H9 (cell line): ENCODE data around the gene GPR32. TPM values are rescaled to one million over a fixed set of nuclear protein-coding genes. Genes with fewer than 3 reads are reported as not detected.

ENCODE experiments used
- DNase-seq: peaks from one replicate; pipeline ENCODE4 v3.0.0-alpha.2; 2017
- H2AFZ ChIP-seq: one replicate; pipeline ENCODE4 v1.6.1; 2013; ENCODE audit warnings: mild to moderate bottlenecking, low read length, control low read depth, moderate library complexity
- H2AK5ac ChIP-seq: 2 replicates; pipeline ENCODE4 v1.6.1; 2013; ENCODE audit warnings: low read length, control low read depth, mixed read lengths; ENCODE audit not compliant: insufficient read length
- H2BK120ac ChIP-seq: one replicate; pipeline ENCODE4 v1.6.1; 2013; ENCODE audit warnings: low read depth, mild to moderate bottlenecking, low read length, control low read depth, inconsistent platforms; ENCODE audit not compliant: poor library complexity, severe bottlenecking
- H2BK12ac ChIP-seq: 2 replicates; pipeline ENCODE4 v1.6.1; 2013; ENCODE audit warnings: low read length, control low read depth, mixed read lengths, low read depth; ENCODE audit not compliant: insufficient read length
- H2BK15ac ChIP-seq: 2 replicates; pipeline ENCODE4 v1.6.1; 2013; ENCODE audit warnings: low read depth, low read length, control low read depth
- H2BK20ac ChIP-seq: one replicate; pipeline ENCODE4 v1.6.1; 2013; ENCODE audit warnings: low read depth, mild to moderate bottlenecking, low read length, control low read depth, inconsistent platforms; ENCODE audit not compliant: poor library complexity, severe bottlenecking
- H2BK5ac ChIP-seq: 2 replicates; pipeline ENCODE4 v1.6.1; 2013; ENCODE audit warnings: low read length, control low read depth, mixed read lengths; ENCODE audit not compliant: insufficient read length
- H3K14ac ChIP-seq: 2 replicates; pipeline ENCODE4 v1.6.1; 2013; ENCODE audit warnings: low read length, control low read depth; ENCODE audit not compliant: insufficient read depth
- H3K18ac ChIP-seq: 2 replicates; pipeline ENCODE4 v1.6.1; 2013; ENCODE audit warnings: low read depth, mild to moderate bottlenecking, mixed read lengths, low read length, control low read depth; ENCODE audit not compliant: insufficient read length
- H3K23ac ChIP-seq: 2 replicates; pipeline ENCODE4 v1.6.1; 2013; ENCODE audit warnings: low read length, control low read depth, mixed read lengths, low read depth; ENCODE audit not compliant: insufficient read length
- H3K23me2 ChIP-seq: 2 replicates; pipeline ENCODE4 v1.6.1; 2013; ENCODE audit warnings: low read depth, mild to moderate bottlenecking, mixed read lengths, low read length, control low read depth; ENCODE audit not compliant: insufficient read length, poor library complexity, severe bottlenecking
- H3K27ac ChIP-seq: 2 replicates; pipeline ENCODE4 v1.5.1; 2013; ENCODE audit warnings: low read length, control low read depth, mixed read lengths, low read depth; ENCODE audit not compliant: insufficient read length
- H3K27me3 ChIP-seq: 2 replicates; pipeline ENCODE4 v1.6.1; 2013; ENCODE audit warnings: low read length, control low read depth, inconsistent platforms; ENCODE audit not compliant: insufficient read depth
- H3K4ac ChIP-seq: 2 replicates; pipeline ENCODE4 v1.6.1; 2013; ENCODE audit warnings: low read depth, mild to moderate bottlenecking, control low read depth, inconsistent platforms, low read length, moderate library complexity
- H3K4me1 ChIP-seq: 2 replicates; pipeline ENCODE4 v1.6.1; 2013; ENCODE audit warnings: low read length, control low read depth, inconsistent platforms; ENCODE audit not compliant: insufficient read depth
- H3K4me2 ChIP-seq: 2 replicates; pipeline ENCODE4 v1.6.1; 2013; ENCODE audit warnings: low read length, control low read depth, mixed read lengths; ENCODE audit not compliant: insufficient read length, insufficient read depth
- H3K56ac ChIP-seq: 2 replicates; pipeline ENCODE4 v1.6.1; 2013; ENCODE audit warnings: low read depth, mild to moderate bottlenecking, mixed read lengths, low read length, control low read depth; ENCODE audit not compliant: insufficient read length
- H3K79me1 ChIP-seq: 2 replicates; pipeline ENCODE4 v1.6.1; 2013; ENCODE audit warnings: low read depth, mild to moderate bottlenecking, moderate library complexity, low read length, control low read depth, inconsistent platforms; ENCODE audit not compliant: insufficient read depth, poor library complexity, severe bottlenecking
- H3K79me2 ChIP-seq: 2 replicates; pipeline ENCODE4 v1.6.1; 2013; ENCODE audit warnings: low read length, control low read depth, inconsistent platforms; ENCODE audit not compliant: insufficient read depth
- H3K9ac ChIP-seq: 2 replicates; pipeline ENCODE4 v1.6.1; 2013; ENCODE audit warnings: low read length, control low read depth, mixed read lengths; ENCODE audit not compliant: insufficient read length; ENCODE audit errors: extremely low read depth
- H3K9me3 ChIP-seq: one replicate; pipeline ENCODE4 v1.6.1; 2013; ENCODE audit warnings: low read depth, low read length, inconsistent platforms; ENCODE audit not compliant: control insufficient read depth
- H3T11ph ChIP-seq: one replicate; pipeline ENCODE4 v1.6.1; 2013; ENCODE audit warnings: mild to moderate bottlenecking, low read length, control low read depth, inconsistent platforms
- H4K20me1 ChIP-seq: one replicate; pipeline ENCODE4 v1.6.1; 2013; ENCODE audit not compliant: control insufficient read depth, insufficient read length, insufficient read depth
- H4K5ac ChIP-seq: 2 replicates; pipeline ENCODE4 v1.6.1; 2013; ENCODE audit warnings: low read depth, mild to moderate bottlenecking, mixed read lengths, low read length, control low read depth; ENCODE audit not compliant: insufficient read length
- H4K8ac ChIP-seq: replicated peaks from 2 replicates; pipeline ENCODE4 v1.6.1; 2013; ENCODE audit warnings: low read length, control low read depth, mixed read lengths, low read depth; ENCODE audit not compliant: insufficient read length
- H4K91ac ChIP-seq: 2 replicates; pipeline ENCODE4 v1.6.1; 2013; ENCODE audit warnings: low read depth, mild to moderate bottlenecking, moderate library complexity, mixed read lengths, low read length, control low read depth; ENCODE audit not compliant: insufficient read length
- H3K27ac Mint-ChIP-seq, 3 experiments: 2 replicates in 2 of 3; 3 replicates in 1 of 3; pipeline ENCODE4 v1.8.0; 2020 to 2021; ENCODE audit warnings: mixed read lengths in 3 of 3, mild to moderate bottlenecking in 1 of 3, moderate library complexity in 1 of 3
- H3K27me3 Mint-ChIP-seq: 2 replicates; pipeline ENCODE4 v1.8.0; 2021; ENCODE audit warnings: low read depth, mild to moderate bottlenecking, moderate library complexity, mixed read lengths
- H3K36me3 Mint-ChIP-seq, 3 experiments: 2 replicates in 2 of 3; 3 replicates in 1 of 3; pipeline ENCODE4 v1.8.0; 2020 to 2021; ENCODE audit warnings: low read depth in 3 of 3, mixed read lengths in 3 of 3; ENCODE audit not compliant: insufficient read depth in 1 of 3
- H3K4me1 Mint-ChIP-seq, 2 experiments: 2 replicates each; pipeline ENCODE4 v1.8.0; 2020; ENCODE audit warnings: mixed read lengths in 2 of 2
- H3K4me3 Mint-ChIP-seq, 2 experiments: 2 replicates in 1 of 2; 3 replicates in 1 of 2; pipeline ENCODE4 v1.8.0; 2020 to 2021; ENCODE audit warnings: mild to moderate bottlenecking in 2 of 2, mixed read lengths in 2 of 2, moderate library complexity in 1 of 2
- H3K9me3 Mint-ChIP-seq, 2 experiments: 2 replicates in 1 of 2; 3 replicates in 1 of 2; pipeline ENCODE4 v1.8.0; 2020; ENCODE audit warnings: mild to moderate bottlenecking in 2 of 2, mixed read lengths in 2 of 2, moderate library complexity in 1 of 2
- WGBS: extraction: QIAGEN DNeasy Blood & Tissue Kit; methylation state at CpG from one replicate; pipeline ENCODE4 v1.1.7; 2013; ENCODE audit warnings: missing lambda C conversion rate, low lambda C conversion rate, mixed read lengths; ENCODE audit not compliant: insufficient read length; ENCODE audit errors: extremely low coverage; 5-methylcytosine and 5-hydroxymethylcytosine counted together
- total RNA-seq: library from RNA; stranded (reverse); gene quantifications from 2 replicates; pipeline ENCODE4 v1.2.1, GENCODE V29; 2021
- TF ChIP-seq, protein P1 (sequence below): fragments of 200-600 bp; sonication (generic); conservative IDR thresholded peaks from 3 replicates; pipeline ENCODE4 v1.8.0; 2021; ENCODE audit warnings: antibody characterized with exemption, mild to moderate bottlenecking

GPR32 gene
- total RNA-seq, 1 experiment from 2014 or later: not detected

DNA sequence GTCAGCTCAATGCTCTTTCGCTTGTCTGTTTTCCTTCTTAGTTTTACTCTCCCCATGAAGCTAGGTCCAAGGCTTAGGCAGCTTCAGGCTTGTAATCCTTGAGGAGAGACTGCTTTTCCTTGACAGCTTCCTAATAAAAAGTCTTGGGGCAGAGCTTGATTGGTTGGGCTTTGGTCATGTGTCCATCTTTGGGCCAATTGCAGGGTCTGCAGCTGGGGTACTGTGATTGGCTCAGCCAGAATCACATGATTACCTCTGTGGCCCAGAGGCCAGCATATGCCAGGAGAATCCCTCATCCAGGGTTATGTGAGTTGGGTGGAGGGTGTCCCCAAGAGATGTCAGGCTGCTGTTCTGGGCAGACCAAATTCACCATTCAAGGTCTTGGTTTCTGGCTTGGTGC is 45.2 kb downstream of the GPR32 start:
- Mint-ChIP-seq H3K36me3 (peaks cover 0 to 2% (median 0%) of the 10 kb centered on the region in 3 experiments; a peak in 4 of 7 replicates), H3K4me1 (peaks cover 21 to 28% of the 10 kb centered on the region in 2 experiments), H3K9me3 (peaks cover 5 to 10% of the 10 kb centered on the region in 2 experiments; a peak in 4 of 5 replicates), H3K27me3 (peaks cover 80% of the 10 kb centered on the region), H3K27ac (no peak overlapping the region), H3K4me3 (no peak overlapping the region)
- H3K79me1 ChIP-seq: no peaks in the 10 kb centered on the region
- no peak overlapping the region for H2BK20ac ChIP-seq
- H3K56ac ChIP-seq: no peak overlapping the region
- no peak overlapping the region for H4K91ac ChIP-seq
- H2BK5ac ChIP-seq: no peak overlapping the region
- no peak overlapping the region for H2BK15ac ChIP-seq
- H3K4me1 ChIP-seq: peaks cover 5% of the 10 kb centered on the region; the same call in 1 of the 2 replicates
- H3K9me3 ChIP-seq: no peaks in the 10 kb centered on the region
- WGBS: no CpG with 5 or more reads among the region's 1 CpG
- no peaks in the 10 kb centered on the region for H4K20me1 ChIP-seq
- no peak overlapping the region for H3K4me2 ChIP-seq
- H3K79me2 ChIP-seq: no peaks in the 10 kb centered on the region
- no peak overlapping the region for H3K18ac ChIP-seq
- H2AFZ ChIP-seq: no peak overlapping the region
- no peak overlapping the region for H2BK120ac ChIP-seq
- no peak overlapping the region for H3K23ac ChIP-seq
- H3K14ac ChIP-seq: no peak overlapping the region
- no peak overlapping the region for H3K9ac ChIP-seq
- H3K27me3 ChIP-seq: peaks cover 12% of the 10 kb centered on the region; the same call in 1 of the 2 replicates
- no peak overlapping the region for H2BK12ac ChIP-seq
- TF ChIP-seq, protein P1, sequence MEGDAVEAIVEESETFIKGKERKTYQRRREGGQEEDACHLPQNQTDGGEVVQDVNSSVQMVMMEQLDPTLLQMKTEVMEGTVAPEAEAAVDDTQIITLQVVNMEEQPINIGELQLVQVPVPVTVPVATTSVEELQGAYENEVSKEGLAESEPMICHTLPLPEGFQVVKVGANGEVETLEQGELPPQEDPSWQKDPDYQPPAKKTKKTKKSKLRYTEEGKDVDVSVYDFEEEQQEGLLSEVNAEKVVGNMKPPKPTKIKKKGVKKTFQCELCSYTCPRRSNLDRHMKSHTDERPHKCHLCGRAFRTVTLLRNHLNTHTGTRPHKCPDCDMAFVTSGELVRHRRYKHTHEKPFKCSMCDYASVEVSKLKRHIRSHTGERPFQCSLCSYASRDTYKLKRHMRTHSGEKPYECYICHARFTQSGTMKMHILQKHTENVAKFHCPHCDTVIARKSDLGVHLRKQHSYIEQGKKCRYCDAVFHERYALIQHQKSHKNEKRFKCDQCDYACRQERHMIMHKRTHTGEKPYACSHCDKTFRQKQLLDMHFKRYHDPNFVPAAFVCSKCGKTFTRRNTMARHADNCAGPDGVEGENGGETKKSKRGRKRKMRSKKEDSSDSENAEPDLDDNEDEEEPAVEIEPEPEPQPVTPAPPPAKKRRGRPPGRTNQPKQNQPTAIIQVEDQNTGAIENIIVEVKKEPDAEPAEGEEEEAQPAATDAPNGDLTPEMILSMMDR: no peak
- H4K5ac ChIP-seq: no peak overlapping the region
- no peak overlapping the region for H2AK5ac ChIP-seq
- DNase-seq: no peak
- H3K27ac ChIP-seq: no peak overlapping the region
- H3K4ac ChIP-seq: no peak overlapping the region
- H3T11ph ChIP-seq: no peak overlapping the region
- peaks cover 5% of the 10 kb centered on the region for H3K23me2 ChIP-seq
- H4K8ac ChIP-seq: no peak overlapping the region
